Type B pancreatic cell (in vitro differentiated cells): ENCODE data around the gene RAET1L. TPM values are rescaled to one million over a fixed set of nuclear protein-coding genes. Genes with fewer than 3 reads are reported as not detected.
"Not testable (repeated sequence)": the region's sequence is repeated elsewhere in the genome, so short reads cannot be mapped to it uniquely, and the experiment has no call there.

Experiments used
- DNase-seq: peaks from one replicate; pipeline ENCODE4 v3.0.0; 2021; ENCODE audit warnings: mixed read lengths; ENCODE audit not compliant: unreplicated experiment; ENCODE audit errors: extremely low spot score
- H3K27ac Mint-ChIP-seq: 2 replicates; pipeline ENCODE4 v1.8.0; 2021; ENCODE audit warnings: mild to moderate bottlenecking, mixed read lengths
- H3K27me3 Mint-ChIP-seq: 2 replicates; pipeline ENCODE4 v1.8.0; 2021; ENCODE audit warnings: mixed read lengths
- H3K36me3 Mint-ChIP-seq: 2 replicates; pipeline ENCODE4 v1.8.0; 2021; ENCODE audit warnings: mixed read lengths
- H3K4me1 Mint-ChIP-seq: one replicate; pipeline ENCODE4 v1.8.0; 2021; ENCODE audit warnings: mixed read lengths; ENCODE audit not compliant: unreplicated experiment
- H3K4me3 Mint-ChIP-seq: 2 replicates; pipeline ENCODE4 v1.8.0; 2021; ENCODE audit warnings: mild to moderate bottlenecking, mixed read lengths
- H3K9me3 Mint-ChIP-seq: 2 replicates; pipeline ENCODE4 v1.8.0; 2021; ENCODE audit warnings: mixed read lengths
- CTCF ChIP-seq: fragments of 200-600 bp; sonication (generic); conservative IDR thresholded peaks from 2 replicates; pipeline ENCODE4 v1.5.0; 2021; ENCODE audit warnings: antibody characterized with exemption, mild to moderate bottlenecking
- total RNA-seq: library from RNA; stranded (reverse); gene quantifications from 2 replicates; pipeline ENCODE4 v1.2.1, GENCODE V29; 2021; ENCODE audit warnings: low replicate concordance

Gene RAET1L
- total RNA-seq, 1 donor from 2014 or later: not detected

- peak overlapping the region; percentile 83 for H3K27ac Mint-ChIP-seq
- TF ChIP-seq CTCF: no peak
- DNase-seq: no peak
- peaks cover 7% of the 10 kb centered on the region for H3K27me3 Mint-ChIP-seq
- H3K4me1 Mint-ChIP-seq: peaks cover 19% of the 10 kb centered on the region
- peaks cover 6% of the 10 kb centered on the region for H3K36me3 Mint-ChIP-seq
- H3K4me3 Mint-ChIP-seq: peak overlapping the region; percentile 92
- no peaks in the 10 kb centered on the region for H3K9me3 Mint-ChIP-seq
These were observed 44.4 kb upstream of the RAET1L start for GRCh38 chr6:150069706-150070105.

GRCh38 chr6:150068720-150069648 lies 43.7 kb upstream of the RAET1L start, which contains the start of gene ULBP3:
ULBP3 (minus strand) TSS chr6:150069121; CDS start chr6:150069066, 55 bp downstream.
- peak; percentile 83 for DNase-seq
- H3K36me3 Mint-ChIP-seq: peaks cover 6% of the 10 kb centered on the region
- peaks cover 7% of the 10 kb centered on the region for H3K27me3 Mint-ChIP-seq
- H3K4me1 Mint-ChIP-seq: peaks cover 19% of the 10 kb centered on the region
- peak within 1 kb of the TSS; percentile 83 for H3K27ac Mint-ChIP-seq
- H3K4me3 Mint-ChIP-seq: peak within 1 kb of the TSS; percentile 92
- peak; percentile 72 for TF ChIP-seq CTCF
- H3K9me3 Mint-ChIP-seq: no peaks in the 10 kb centered on the region

- Mint-ChIP-seq H3K27me3 (peaks cover 7% of the 10 kb centered on the region), H3K36me3 (peaks cover 6% of the 10 kb centered on the region), H3K9me3 (no peaks in the 10 kb centered on the region), H3K4me1 (peaks cover 19% of the 10 kb centered on the region), H3K4me3 (peak overlapping the region; percentile 92), H3K27ac (no peak overlapping the region)
- no peak for DNase-seq
- no peak for TF ChIP-seq CTCF
These were observed 42.8 kb upstream of the RAET1L start for GRCh38 chr6:150068151-150068550.

- Mint-ChIP-seq H3K36me3 (peaks cover 11% of the 10 kb centered on the region), H3K4me1 (peaks cover 4% of the 10 kb centered on the region), H3K9me3 (no peaks in the 10 kb centered on the region), H3K4me3 (no peak overlapping the region), H3K27ac (no peak overlapping the region), H3K27me3 (peaks cover 7% of the 10 kb centered on the region)
- no peak for DNase-seq
- TF ChIP-seq CTCF: no peak
These were observed 39.8 kb upstream of the RAET1L start for GRCh38 chr6:150065083-150065482.

GRCh38 chr6:150063640-150064039 lies 38.3 kb upstream of the RAET1L start:
- no peaks in the 10 kb centered on the region for H3K9me3 Mint-ChIP-seq
- no peak for DNase-seq
- H3K27ac Mint-ChIP-seq: no peak overlapping the region
- peaks cover 4% of the 10 kb centered on the region for H3K4me1 Mint-ChIP-seq
- no peak overlapping the region for H3K4me3 Mint-ChIP-seq
- H3K27me3 Mint-ChIP-seq: peaks cover 7% of the 10 kb centered on the region
- peaks cover 11% of the 10 kb centered on the region for H3K36me3 Mint-ChIP-seq
- no peak for TF ChIP-seq CTCF

- H3K9me3 Mint-ChIP-seq, H3K4me3 Mint-ChIP-seq, DNase-seq, H3K4me1 Mint-ChIP-seq, H3K36me3 Mint-ChIP-seq, H3K27ac Mint-ChIP-seq: not testable (repeated sequence)
- peaks cover 27% of the 10 kb centered on the region for H3K27me3 Mint-ChIP-seq
These were observed 34.6 kb upstream of the RAET1L start for GRCh38 chr6:150059973-150060372.
